T-helper 1 cell treated with Interleukin-12 subunit alpha and Interleukin-12 subunit beta and Interleukin-4 antibody, amounts not matched to agents 30 μg/mL and 1 μg/mL, for 36 hours (primary cell): Measurements from ENCODE around the gene NTMT1.

Experiments used
- H3K27ac Mint-ChIP-seq: one replicate; pipeline ENCODE4 v1.8.0; 2021; ENCODE audit warnings: mild to moderate bottlenecking, mixed read lengths
- H3K27me3 Mint-ChIP-seq: one replicate; pipeline ENCODE4 v1.8.0; 2021; ENCODE audit warnings: low read depth, mixed read lengths
- H3K36me3 Mint-ChIP-seq: one replicate; pipeline ENCODE4 v1.8.0; 2021; ENCODE audit warnings: low read depth, mixed read lengths
- H3K4me1 Mint-ChIP-seq: one replicate; pipeline ENCODE4 v1.8.0; 2021; ENCODE audit warnings: low read depth, mixed read lengths
- H3K4me3 Mint-ChIP-seq: one replicate; pipeline ENCODE4 v1.8.0; 2021; ENCODE audit warnings: mild to moderate bottlenecking, moderate library complexity, mixed read lengths
- H3K9me3 Mint-ChIP-seq: one replicate; pipeline ENCODE4 v1.8.0; 2021; ENCODE audit warnings: mixed read lengths

Gene NTMT1

GRCh38 chr9:129606161-129607026 is 19.6 kb upstream of the NTMT1 start:
- no peak overlapping the region for H3K4me3 Mint-ChIP-seq
- H3K9me3 Mint-ChIP-seq = no peaks in the 10 kb centered on the region
- H3K27me3 Mint-ChIP-seq = no peaks in the 10 kb centered on the region
- H3K36me3 Mint-ChIP-seq = peaks cover 2% of the 10 kb centered on the region
- H3K27ac Mint-ChIP-seq = peak overlapping the region; percentile 62
- peaks cover 55% of the 10 kb centered on the region for H3K4me1 Mint-ChIP-seq

GRCh38 chr9:129607027-129607387 is 19.0 kb upstream of the NTMT1 start:
- H3K9me3 Mint-ChIP-seq = no peaks in the 10 kb centered on the region
- no peaks in the 10 kb centered on the region for H3K27me3 Mint-ChIP-seq
- H3K4me3 Mint-ChIP-seq = no peak overlapping the region
- peak overlapping the region; percentile 87 for H3K27ac Mint-ChIP-seq
- H3K4me1 Mint-ChIP-seq = peaks cover 57% of the 10 kb centered on the region
- peaks cover 2% of the 10 kb centered on the region for H3K36me3 Mint-ChIP-seq

- H3K27ac Mint-ChIP-seq = peak overlapping the region; percentile 55
- H3K9me3 Mint-ChIP-seq = no peaks in the 10 kb centered on the region
- H3K4me3 Mint-ChIP-seq = no peak overlapping the region
- peaks cover 2% of the 10 kb centered on the region for H3K36me3 Mint-ChIP-seq
- H3K27me3 Mint-ChIP-seq = no peaks in the 10 kb centered on the region
- H3K4me1 Mint-ChIP-seq = peaks cover 44% of the 10 kb centered on the region
Measured at GRCh38 chr9:129608561-129609481, 17.1 kb upstream of the NTMT1 start.

- Mint-ChIP-seq H3K9me3 (no peaks in the 10 kb centered on the region), H3K27me3 (no peaks in the 10 kb centered on the region), H3K27ac (peak overlapping the region; percentile 96), H3K36me3 (peaks cover 2% of the 10 kb centered on the region), H3K4me1 (peaks cover 40% of the 10 kb centered on the region), H3K4me3 (peak overlapping the region; percentile 96)
Measured at GRCh38 chr9:129609486-129610212, 16.3 kb upstream of the NTMT1 start.

- Mint-ChIP-seq H3K4me1 (peaks cover 37% of the 10 kb centered on the region), H3K36me3 (peaks cover 2% of the 10 kb centered on the region), H3K9me3 (no peaks in the 10 kb centered on the region), H3K27ac (peak overlapping the region; percentile 20), H3K27me3 (no peaks in the 10 kb centered on the region), H3K4me3 (peak overlapping the region; percentile 84)
Measured at GRCh38 chr9:129610213-129610472, 15.8 kb upstream of the NTMT1 start.

GRCh38 chr9:129610473-129611306 is 15.3 kb upstream of the NTMT1 start:
- H3K27ac Mint-ChIP-seq = peak overlapping the region; percentile 79

GRCh38 chr9:129611307-129611800 is 14.6 kb upstream of the NTMT1 start:
- Mint-ChIP-seq H3K27ac (no peak overlapping the region), H3K4me3 (peak overlapping the region; percentile 84), H3K36me3 (peaks cover 2% of the 10 kb centered on the region), H3K9me3 (no peaks in the 10 kb centered on the region), H3K4me1 (peaks cover 32% of the 10 kb centered on the region), H3K27me3 (no peaks in the 10 kb centered on the region)

More at GRCh38 chr9:129610473-129611306, 15.3 kb upstream of the NTMT1 start:
- Mint-ChIP-seq H3K27me3 (no peaks in the 10 kb centered on the region), H3K4me3 (peak overlapping the region; percentile 84), H3K36me3 (peaks cover 2% of the 10 kb centered on the region), H3K9me3 (no peaks in the 10 kb centered on the region), H3K4me1 (peaks cover 36% of the 10 kb centered on the region)

GRCh38 chr9:129612123-129612522 is 13.8 kb upstream of the NTMT1 start:
- no peaks in the 10 kb centered on the region for H3K27me3 Mint-ChIP-seq
- H3K27ac Mint-ChIP-seq = no peak overlapping the region
- peaks cover 2% of the 10 kb centered on the region for H3K36me3 Mint-ChIP-seq
- H3K4me3 Mint-ChIP-seq = no peak overlapping the region
- peaks cover 26% of the 10 kb centered on the region for H3K4me1 Mint-ChIP-seq
- H3K9me3 Mint-ChIP-seq = no peaks in the 10 kb centered on the region

GRCh38 chr9:129612815-129613519 is 13.0 kb upstream of the NTMT1 start:
- Mint-ChIP-seq H3K4me3 (no peak overlapping the region), H3K9me3 (no peaks in the 10 kb centered on the region), H3K36me3 (peaks cover 2% of the 10 kb centered on the region), H3K27ac (no peak overlapping the region), H3K27me3 (peaks cover 8% of the 10 kb centered on the region), H3K4me1 (peaks cover 19% of the 10 kb centered on the region)

GRCh38 chr9:129613520-129614175 is 12.3 kb upstream of the NTMT1 start:
- peaks cover 2% of the 10 kb centered on the region for H3K36me3 Mint-ChIP-seq
- H3K9me3 Mint-ChIP-seq = no peaks in the 10 kb centered on the region
- no peak overlapping the region for H3K4me3 Mint-ChIP-seq
- H3K4me1 Mint-ChIP-seq = peaks cover 18% of the 10 kb centered on the region
- H3K27me3 Mint-ChIP-seq = peaks cover 14% of the 10 kb centered on the region
- no peak overlapping the region for H3K27ac Mint-ChIP-seq

- Mint-ChIP-seq H3K4me1 (peaks cover 9% of the 10 kb centered on the region), H3K9me3 (no peaks in the 10 kb centered on the region), H3K27me3 (peaks cover 25% of the 10 kb centered on the region), H3K27ac (no peak overlapping the region), H3K36me3 (no peaks in the 10 kb centered on the region), H3K4me3 (no peak overlapping the region)
Measured at GRCh38 chr9:129614932-129615331, 11.0 kb upstream of the NTMT1 start.

- peaks cover 25% of the 10 kb centered on the region for H3K27me3 Mint-ChIP-seq
- peaks cover 9% of the 10 kb centered on the region for H3K4me1 Mint-ChIP-seq
- H3K27ac Mint-ChIP-seq = no peak overlapping the region
- no peaks in the 10 kb centered on the region for H3K9me3 Mint-ChIP-seq
- no peak overlapping the region for H3K4me3 Mint-ChIP-seq
- H3K36me3 Mint-ChIP-seq = no peaks in the 10 kb centered on the region
Measured at GRCh38 chr9:129615407-129616285, 10.3 kb upstream of the NTMT1 start.
